ENCODE measurements around the gene RAB11B.
"Not testable (repeated sequence)": the region's sequence is repeated elsewhere in the genome, so short reads cannot be mapped to it uniquely, and the experiment has no call there.

Gene RAB11B

GRCh38 chr19:8370176-8371010 lies 19.8 kb upstream of the RAB11B start:
- DNase-seq (ENCODE audit: low spot score): no peak

DNA sequence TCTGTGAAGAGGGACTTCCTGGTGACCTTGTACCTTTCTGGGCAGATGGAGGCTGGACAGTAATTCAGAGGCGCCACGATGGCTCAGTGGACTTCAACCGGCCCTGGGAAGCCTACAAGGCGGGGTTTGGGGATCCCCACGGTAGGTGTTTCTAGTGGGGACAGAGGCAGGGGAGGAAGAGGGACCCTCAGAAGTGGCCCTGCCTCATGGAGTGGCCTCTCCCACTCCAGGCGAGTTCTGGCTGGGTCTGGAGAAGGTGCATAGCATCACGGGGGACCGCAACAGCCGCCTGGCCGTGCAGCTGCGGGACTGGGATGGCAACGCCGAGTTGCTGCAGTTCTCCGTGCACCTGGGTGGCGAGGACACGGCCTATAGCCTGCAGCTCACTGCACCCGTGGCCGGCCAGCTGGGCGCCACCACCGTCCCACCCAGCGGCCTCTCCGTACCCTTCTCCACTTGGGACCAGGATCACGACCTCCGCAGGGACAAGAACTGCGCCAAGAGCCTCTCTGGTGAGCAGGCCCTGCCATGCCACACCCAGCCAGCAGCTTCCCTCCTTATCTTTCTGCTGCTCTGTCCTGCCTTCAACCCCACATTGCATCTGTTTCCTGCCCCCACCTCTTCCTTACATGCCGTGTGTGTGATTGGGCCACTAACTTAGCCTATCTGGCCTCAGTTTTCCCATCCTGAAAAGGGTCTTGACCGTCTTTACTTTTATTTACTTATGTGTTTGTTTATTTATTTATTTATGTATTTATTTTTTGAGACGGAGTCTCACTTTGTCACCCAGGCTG lies 19.0 kb upstream of the RAB11B start:
- DNase-seq (ENCODE audit: low spot score): no peak

- DNase-seq (ENCODE audit: low spot score): no peak
These were observed 16.0 kb upstream of the RAB11B start for GRCh38 chr19:8373867-8374813.

GRCh38 chr19:8375766-8376165 lies 14.4 kb upstream of the RAB11B start:
- not testable (repeated sequence) for DNase-seq (ENCODE audit: low spot score)

DNA sequence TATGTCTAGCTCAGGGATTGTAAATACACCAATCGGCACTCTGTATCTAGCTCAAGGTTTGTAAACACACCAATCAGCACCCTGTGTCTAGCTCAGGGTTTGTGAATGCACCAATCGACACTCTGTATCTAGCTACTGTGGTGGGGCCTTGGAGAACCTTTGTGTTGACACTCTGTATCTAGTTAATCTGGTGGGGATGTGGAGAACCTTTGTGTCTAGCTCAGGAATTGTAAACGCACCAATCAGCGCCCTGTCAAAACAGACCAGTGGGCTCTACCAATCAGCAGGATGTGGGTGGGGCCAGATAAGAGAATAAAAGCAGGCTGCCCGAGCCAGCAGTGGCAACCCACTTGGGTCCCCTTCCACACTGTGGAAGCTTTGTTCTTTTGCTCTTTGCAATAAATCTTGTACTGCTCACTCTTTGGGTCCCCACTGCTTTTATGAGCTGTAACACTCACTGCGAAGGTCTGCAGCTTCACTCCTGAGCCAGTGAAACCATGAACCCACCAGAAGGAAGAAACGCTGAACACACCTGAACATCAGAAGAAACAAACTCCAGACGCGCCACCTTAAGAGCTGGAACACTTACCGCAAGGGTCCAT lies 13.7 kb upstream of the RAB11B start:
- DNase-seq (ENCODE audit: low spot score): not testable (repeated sequence)

- no peak for DNase-seq (ENCODE audit: low spot score)
These were observed 12.6 kb upstream of the RAB11B start for GRCh38 chr19:8377598-8377997.

GRCh38 chr19:8379156-8379891 lies 10.8 kb upstream of the RAB11B start:
- not testable (repeated sequence) for DNase-seq (ENCODE audit: low spot score)

DNA sequence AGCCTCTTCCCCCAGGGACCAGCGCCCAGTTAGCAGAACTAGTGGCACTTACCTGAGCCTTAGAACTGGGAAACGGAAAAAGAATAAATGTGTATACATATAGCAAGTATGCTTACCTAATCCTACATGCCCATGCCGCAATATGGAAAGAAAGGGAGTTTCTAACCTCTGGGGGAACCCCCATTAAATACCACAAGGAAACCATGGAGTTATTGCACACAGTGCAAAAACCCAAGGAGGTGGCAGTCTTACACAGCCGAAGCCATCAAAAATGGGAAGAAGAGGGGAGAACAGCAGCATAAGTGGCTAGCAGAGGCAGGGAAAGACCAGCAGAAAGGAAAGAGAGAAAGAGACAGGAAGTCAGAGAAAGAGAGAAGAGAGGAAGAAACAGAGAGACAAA lies 5.6 kb upstream of the RAB11B start:
- DNase-seq (ENCODE audit: low spot score): not testable (repeated sequence)

GRCh38 chr19:8385103-8385502 lies 5.1 kb upstream of the RAB11B start:
- not testable (repeated sequence) for DNase-seq (ENCODE audit: low spot score)

DNA sequence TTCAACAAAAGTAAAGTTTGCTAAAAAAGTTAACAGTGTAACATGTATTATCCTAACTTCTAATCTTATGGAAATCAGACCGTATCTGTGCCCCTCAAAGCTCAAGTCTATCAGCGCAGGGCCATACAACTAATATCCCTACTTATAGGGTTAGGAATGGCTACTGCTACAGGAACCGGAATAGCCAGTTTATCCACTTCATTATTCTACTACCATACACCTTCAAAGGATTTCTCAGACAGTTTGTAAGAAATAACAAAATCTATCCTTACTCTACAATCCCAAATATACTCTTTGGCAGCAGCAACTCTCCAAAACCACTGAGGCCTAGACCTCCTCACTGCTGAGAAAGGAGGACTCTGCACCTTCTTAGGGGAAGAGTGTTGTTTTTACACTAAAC lies 4.6 kb upstream of the RAB11B start:
- not testable (repeated sequence) for DNase-seq (ENCODE audit: low spot score)

DNA sequence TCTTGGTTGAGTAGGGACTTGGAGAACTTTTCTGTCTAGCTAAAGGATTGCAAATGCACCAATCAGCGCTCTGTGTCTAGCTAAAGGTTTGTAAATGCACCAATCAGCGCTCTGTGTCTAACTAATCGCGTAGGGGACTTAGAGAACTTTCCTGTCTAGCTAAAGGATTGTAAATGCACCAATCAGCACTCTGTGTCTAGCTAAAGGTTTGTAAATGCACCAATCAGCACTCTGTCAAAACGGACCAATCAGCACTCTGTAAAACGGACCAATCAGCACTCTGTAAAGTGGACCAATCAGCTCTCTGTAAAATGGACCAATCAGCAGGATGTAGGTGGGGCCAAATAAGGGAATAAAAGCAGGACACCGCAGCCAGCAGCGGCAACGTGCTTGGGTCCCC lies 3.7 kb upstream of the RAB11B start:
- not testable (repeated sequence) for DNase-seq (ENCODE audit: low spot score)

- no peak for DNase-seq (ENCODE audit: low spot score)
These were observed 3.2 kb upstream of the RAB11B start for GRCh38 chr19:8386990-8387389.

GRCh38 chr19:8387688-8388611 lies 2.2 kb upstream of the RAB11B start:
- no peak for DNase-seq (ENCODE audit: low spot score)

GRCh38 chr19:8388612-8388958 lies 1.6 kb upstream of the RAB11B start:
- DNase-seq (ENCODE audit: low spot score): no peak

DNA sequence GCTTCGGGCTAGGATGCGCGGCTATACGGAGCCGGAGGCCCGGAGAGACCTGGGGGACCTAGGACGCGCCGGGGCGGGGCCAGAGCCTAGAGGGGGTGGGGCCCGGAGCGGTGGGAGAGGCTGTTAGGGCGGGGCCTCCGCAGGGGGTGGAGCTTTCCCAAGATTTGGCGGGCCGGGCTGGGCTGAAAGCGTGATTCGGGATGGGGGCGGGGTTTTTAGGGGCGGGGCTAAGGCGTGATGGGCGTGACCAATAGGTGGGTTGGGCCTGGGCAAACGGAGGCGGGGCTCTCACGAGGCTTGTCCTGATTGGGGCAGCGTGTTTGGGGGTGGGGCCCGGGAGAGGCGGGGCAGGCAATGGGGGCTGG lies 439 bp downstream of the RAB11B start:
- peak; percentile 92 for DNase-seq (ENCODE audit: low spot score)

DNA sequence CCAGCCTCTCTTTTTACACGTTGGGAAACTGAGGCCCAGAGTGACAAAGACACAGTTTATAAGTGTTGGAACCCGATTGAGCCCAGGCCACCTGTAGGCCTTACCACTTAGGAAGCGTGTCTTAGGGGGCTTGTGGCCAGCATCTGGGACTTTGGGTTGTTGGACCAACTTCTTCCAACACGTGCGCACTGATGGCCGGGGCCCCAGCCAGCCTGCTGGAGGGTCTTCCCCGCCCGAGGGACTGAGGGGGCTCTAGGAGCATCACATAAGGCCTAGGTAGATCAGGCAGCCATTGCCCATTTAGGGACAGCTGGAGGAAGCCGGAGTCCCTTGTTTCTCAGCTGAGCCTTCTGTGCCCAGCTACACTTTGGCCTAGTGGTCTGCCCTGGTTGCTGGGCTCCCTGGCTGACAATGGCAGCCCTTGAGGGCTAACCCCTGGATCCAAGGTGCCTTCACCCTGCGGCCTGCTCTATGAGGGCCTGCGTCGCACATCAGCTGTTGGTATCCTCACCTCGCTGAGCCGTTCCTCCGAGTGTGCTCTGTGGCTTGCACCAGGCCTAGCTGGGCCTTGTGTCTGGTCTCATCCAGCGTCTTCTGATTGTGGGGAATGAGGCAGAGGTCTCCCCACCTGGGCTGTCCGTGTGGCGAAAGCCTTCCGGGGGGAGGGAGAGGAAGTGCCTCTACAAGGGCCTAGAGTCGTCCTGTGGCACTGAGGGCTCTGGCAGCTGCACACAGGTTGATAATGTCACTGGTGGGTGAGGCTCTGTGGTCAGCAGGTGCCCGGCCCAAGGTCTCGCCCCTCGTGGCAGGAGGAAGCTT lies 1.2 kb downstream of the RAB11B start:
- DNase-seq (ENCODE audit: low spot score): no peak

GRCh38 chr19:8392017-8392591 lies 1.9 kb downstream of the RAB11B start:
- DNase-seq (ENCODE audit: low spot score): no peak

- no peak for DNase-seq (ENCODE audit: low spot score)
These were observed 3.2 kb downstream of the RAB11B start for GRCh38 chr19:8393192-8393870.

Measured in hepatic stellate cell (primary cell).